DND-41 (cell line): ENCODE measurements around the gene PLEKHJ1.
A peak's percentile ranks its signal among the peaks of the same experiment; 100 is the strongest.

Source experiments
- ATAC-seq: fragments of 200-7000 bp; cut with Tn5 transposase; 3 replicates; pipeline ENCODE4 v1.9.1; 2021; ENCODE audit warnings: low read depth; ENCODE audit not compliant: insufficient read depth
- DNase-seq: peaks from one replicate; pipeline ENCODE4 v3.0.0-alpha.2; 2020
- H2AFZ ChIP-seq: 2 replicates; pipeline ENCODE4 v1.6.0; 2012; ENCODE audit warnings: low read depth, low read length
- H3K27ac ChIP-seq: 2 replicates; pipeline ENCODE4 v1.5.1; 2012; ENCODE audit warnings: low read length, inconsistent platforms
- H3K27me3 ChIP-seq: fragments of 200-600 bp; sonication (generic); 2 replicates; pipeline ENCODE4 v1.6.0; 2012; ENCODE audit warnings: low read length, mild to moderate bottlenecking, inconsistent platforms; ENCODE audit not compliant: insufficient read depth, poor library complexity
- H3K36me3 ChIP-seq: 2 replicates; pipeline ENCODE4 v1.5.1; 2012; ENCODE audit warnings: low read length, inconsistent platforms; ENCODE audit not compliant: insufficient read depth
- H3K4me1 ChIP-seq: 2 replicates; pipeline ENCODE4 v1.5.1; 2012; ENCODE audit warnings: mild to moderate bottlenecking, low read length; ENCODE audit not compliant: insufficient read depth
- H3K4me2 ChIP-seq: 2 replicates; pipeline ENCODE4 v1.6.0; 2012; ENCODE audit warnings: mild to moderate bottlenecking, moderate library complexity, low read length, inconsistent platforms; ENCODE audit not compliant: insufficient read depth
- H3K4me3 ChIP-seq, 2 experiments: fragments of 200-600 bp in 1 of 2; shearing (Covaris generic) in 1 of 2; 2 replicates each; pipeline ENCODE4 v1.5.1; 2012 to 2016; ENCODE audit warnings: inconsistent platforms in 2 of 2, low read length in 2 of 2, mild to moderate bottlenecking in 2 of 2, low read depth in 1 of 2, moderate library complexity in 1 of 2
- H3K79me2 ChIP-seq: 2 replicates; pipeline ENCODE4 v1.6.0; 2012; ENCODE audit warnings: low read length, inconsistent platforms; ENCODE audit not compliant: insufficient read depth
- H3K9ac ChIP-seq: 2 replicates; pipeline ENCODE4 v1.6.0; 2012; ENCODE audit warnings: low read depth, mild to moderate bottlenecking, inconsistent platforms, low read length, moderate library complexity
- H3K9me3 ChIP-seq: 2 replicates; pipeline ENCODE4 v1.5.1; 2012; ENCODE audit warnings: low read length, moderate library complexity, mild to moderate bottlenecking, inconsistent platforms; ENCODE audit not compliant: insufficient read depth, severe bottlenecking
- H4K20me1 ChIP-seq: 2 replicates; pipeline ENCODE4 v1.6.0; 2012; ENCODE audit warnings: low read length; ENCODE audit not compliant: insufficient read depth
- EZH2 ChIP-seq: IDR thresholded peaks from 3 replicates; pipeline ENCODE4 v1.6.1; 2012; ENCODE audit warnings: borderline replicate concordance, low read depth, mild to moderate bottlenecking, moderate library complexity, low read length, inconsistent platforms; ENCODE audit not compliant: severe bottlenecking
- TF ChIP-seq, protein P1 (sequence below): IDR thresholded peaks from 2 replicates; pipeline ENCODE4 v1.5.1; 2012; ENCODE audit warnings: borderline replicate concordance, low read length, moderate library complexity, mild to moderate bottlenecking; ENCODE audit not compliant: poor library complexity, severe bottlenecking; ENCODE audit errors: extremely low read depth

The PLEKHJ1 gene

DNA sequence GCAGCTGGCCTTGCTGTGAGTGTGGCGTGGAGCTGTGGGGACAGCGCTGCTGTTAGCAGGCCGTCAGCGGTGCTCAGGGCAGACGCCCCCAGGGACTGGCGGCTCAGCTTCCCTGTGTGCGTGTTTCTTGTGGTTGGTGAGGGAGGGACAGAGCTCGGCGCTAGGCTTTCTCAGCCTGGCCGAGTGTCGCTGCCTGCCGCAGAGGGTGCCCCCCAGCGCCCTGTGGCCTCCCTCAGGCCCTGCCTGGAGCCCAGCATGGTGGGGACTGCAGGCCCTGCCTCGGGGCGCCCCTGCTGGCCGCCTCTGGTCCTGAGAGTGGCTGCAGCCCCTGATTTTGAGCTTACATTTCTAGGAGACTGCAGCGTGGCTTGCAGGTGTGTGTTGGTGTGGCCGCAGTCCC lies 36.9 kb downstream of the PLEKHJ1 start:
- no peak overlapping the region for H3K4me3 ChIP-seq
- H3K27me3 ChIP-seq: no peaks in the 10 kb centered on the region
- no peak overlapping the region for H3K4me2 ChIP-seq
- H3K4me1 ChIP-seq: no peaks in the 10 kb centered on the region
- H3K36me3 ChIP-seq: peaks cover 96% of the 10 kb centered on the region
- no peaks in the 10 kb centered on the region for H3K9me3 ChIP-seq
- no peak overlapping the region for H2AFZ ChIP-seq
- H3K27ac ChIP-seq: no peak overlapping the region
- TF ChIP-seq, protein P1, sequence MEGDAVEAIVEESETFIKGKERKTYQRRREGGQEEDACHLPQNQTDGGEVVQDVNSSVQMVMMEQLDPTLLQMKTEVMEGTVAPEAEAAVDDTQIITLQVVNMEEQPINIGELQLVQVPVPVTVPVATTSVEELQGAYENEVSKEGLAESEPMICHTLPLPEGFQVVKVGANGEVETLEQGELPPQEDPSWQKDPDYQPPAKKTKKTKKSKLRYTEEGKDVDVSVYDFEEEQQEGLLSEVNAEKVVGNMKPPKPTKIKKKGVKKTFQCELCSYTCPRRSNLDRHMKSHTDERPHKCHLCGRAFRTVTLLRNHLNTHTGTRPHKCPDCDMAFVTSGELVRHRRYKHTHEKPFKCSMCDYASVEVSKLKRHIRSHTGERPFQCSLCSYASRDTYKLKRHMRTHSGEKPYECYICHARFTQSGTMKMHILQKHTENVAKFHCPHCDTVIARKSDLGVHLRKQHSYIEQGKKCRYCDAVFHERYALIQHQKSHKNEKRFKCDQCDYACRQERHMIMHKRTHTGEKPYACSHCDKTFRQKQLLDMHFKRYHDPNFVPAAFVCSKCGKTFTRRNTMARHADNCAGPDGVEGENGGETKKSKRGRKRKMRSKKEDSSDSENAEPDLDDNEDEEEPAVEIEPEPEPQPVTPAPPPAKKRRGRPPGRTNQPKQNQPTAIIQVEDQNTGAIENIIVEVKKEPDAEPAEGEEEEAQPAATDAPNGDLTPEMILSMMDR: peak; percentile 36
- no peak for TF ChIP-seq EZH2
- no peak overlapping the region for H3K9ac ChIP-seq
- peaks cover 85% of the 10 kb centered on the region for H4K20me1 ChIP-seq
- peaks cover 94% of the 10 kb centered on the region for H3K79me2 ChIP-seq
- DNase-seq (no peak), ATAC-seq (peak; percentile 47; the same call in 2 of the 3 replicates)

DNA sequence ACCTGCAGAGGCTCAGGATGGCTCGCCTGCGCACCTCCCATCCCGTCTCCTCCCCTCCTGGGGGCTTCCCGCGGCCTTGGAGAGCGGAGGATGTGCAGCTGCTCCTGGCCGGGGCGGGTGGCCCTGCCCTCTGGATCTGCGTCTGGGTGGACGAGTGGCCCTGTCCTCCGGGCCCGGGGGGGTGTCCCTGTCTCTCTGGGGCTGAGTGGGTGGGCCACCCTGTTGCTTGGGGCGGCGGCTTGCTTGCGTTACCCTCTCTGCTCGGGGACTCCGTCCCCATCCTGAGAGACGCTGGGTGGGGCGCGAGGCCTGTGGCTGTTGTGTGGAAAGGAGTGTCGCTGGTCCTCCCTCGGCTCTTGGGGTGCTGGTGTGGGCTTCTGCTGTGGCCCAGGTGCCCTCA lies 37.8 kb downstream of the PLEKHJ1 start:
- no peak for ATAC-seq
- Histone ChIP-seq H4K20me1 (peaks cover 88% of the 10 kb centered on the region), H3K36me3 (peaks cover 96% of the 10 kb centered on the region), H3K4me1 (no peaks in the 10 kb centered on the region), H3K4me3 (no peak overlapping the region), H3K79me2 (peaks cover 92% of the 10 kb centered on the region), H2AFZ (no peak overlapping the region), H3K27ac (no peak overlapping the region), H3K9me3 (no peaks in the 10 kb centered on the region), H3K9ac (no peak overlapping the region), H3K4me2 (no peak overlapping the region), H3K27me3 (no peaks in the 10 kb centered on the region)
- TF ChIP-seq EZH2: no peak
- TF ChIP-seq, protein P1: no peak
- no peak for DNase-seq

DNA sequence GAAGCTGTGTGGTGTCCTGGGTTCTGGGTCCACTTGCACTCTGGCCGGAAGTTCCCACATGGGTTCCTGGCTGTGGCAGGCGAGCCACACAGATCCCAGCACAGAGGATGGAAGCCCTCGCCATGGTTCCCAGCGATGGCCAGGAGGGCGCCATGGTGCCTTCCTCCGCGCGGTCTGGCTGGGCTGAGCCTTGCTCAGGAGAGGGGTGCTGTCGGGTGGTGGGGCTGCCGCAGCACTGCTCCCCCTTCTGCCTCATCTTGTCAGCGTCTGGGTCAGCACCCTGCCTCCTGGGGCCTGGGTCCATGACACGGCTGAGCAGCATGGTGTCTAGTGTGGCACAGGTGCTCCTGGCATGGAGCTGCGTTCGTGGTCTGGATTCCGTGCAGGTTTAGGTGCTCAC lies 38.9 kb downstream of the PLEKHJ1 start:
- Histone ChIP-seq H3K27me3 (no peaks in the 10 kb centered on the region), H3K79me2 (peaks cover 91% of the 10 kb centered on the region), H2AFZ (no peak overlapping the region), H4K20me1 (peaks cover 90% of the 10 kb centered on the region), H3K9me3 (no peaks in the 10 kb centered on the region), H3K27ac (no peak overlapping the region), H3K4me1 (no peaks in the 10 kb centered on the region), H3K4me2 (no peak overlapping the region), H3K36me3 (peaks cover 96% of the 10 kb centered on the region), H3K9ac (no peak overlapping the region), H3K4me3 (no peak overlapping the region)
- DNase-seq (no peak), ATAC-seq (no peak)
- TF ChIP-seq, protein P1: no peak
- no peak for TF ChIP-seq EZH2

DNA sequence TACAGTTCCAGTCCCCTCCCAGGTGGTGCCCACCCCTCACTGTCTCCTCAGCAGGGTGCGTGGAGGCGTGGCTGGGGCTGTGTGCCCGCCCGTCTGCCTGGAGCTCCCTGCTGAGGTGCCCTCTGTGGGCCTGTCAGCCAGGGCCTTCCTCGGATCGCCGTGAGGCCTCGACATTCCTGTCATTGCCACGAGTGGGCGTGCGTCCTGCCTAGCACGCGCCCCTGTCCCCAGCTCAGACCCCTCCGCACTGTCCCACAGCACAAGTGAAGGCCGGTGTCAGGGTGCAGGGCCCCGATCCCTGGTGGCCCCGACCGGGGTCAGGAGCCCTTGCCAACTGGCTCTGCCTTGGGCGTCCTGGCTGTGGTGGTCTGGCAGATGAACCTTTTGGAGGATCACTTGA lies 40.2 kb downstream of the PLEKHJ1 start:
- H2AFZ ChIP-seq: no peak overlapping the region
- peaks cover 91% of the 10 kb centered on the region for H3K79me2 ChIP-seq
- peaks cover 88% of the 10 kb centered on the region for H4K20me1 ChIP-seq
- ATAC-seq (no peak), DNase-seq (no peak)
- TF ChIP-seq, protein P1: no peak
- TF ChIP-seq EZH2: no peak
- no peak overlapping the region for H3K27ac ChIP-seq
- no peaks in the 10 kb centered on the region for H3K4me1 ChIP-seq
- H3K9ac ChIP-seq: no peak overlapping the region
- H3K9me3 ChIP-seq: no peaks in the 10 kb centered on the region
- H3K4me3 ChIP-seq: no peak overlapping the region
- H3K4me2 ChIP-seq: no peak overlapping the region
- H3K27me3 ChIP-seq: no peaks in the 10 kb centered on the region
- peaks cover 97% of the 10 kb centered on the region for H3K36me3 ChIP-seq
